Measurements from ENCODE around the gene SPDL1. TPM values are rescaled to one million over a fixed set of nuclear protein-coding genes. Genes with fewer than 3 reads are reported as not detected.

SPDL1 gene
- total RNA-seq, 1 experiment from 2014 or later = 39.2 TPM

DNA sequence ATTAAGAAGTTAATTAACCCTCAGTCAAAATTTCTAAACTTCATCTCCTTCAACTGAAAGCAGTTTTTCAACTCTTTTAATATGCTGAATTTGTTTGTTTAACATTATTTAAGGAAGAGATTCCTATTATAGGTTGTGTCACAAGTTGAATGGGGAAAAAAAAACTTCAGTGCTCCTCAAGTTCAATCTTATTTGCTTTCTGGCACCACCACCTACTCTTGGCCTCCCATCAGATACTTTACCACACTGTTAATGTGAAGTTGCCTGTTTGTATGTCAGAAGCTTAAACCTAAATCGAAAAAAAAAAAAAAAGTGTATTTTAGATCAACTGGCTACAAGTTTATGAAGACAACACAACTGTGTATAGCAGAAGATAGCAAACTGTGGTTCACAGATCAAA lies 49.4 kb downstream of the SPDL1 start:
- Histone ChIP-seq H3K9me3 (ENCODE audit: insufficient read depth, low read depth) (no peaks in the 10 kb centered on the region), H3K9me2 (ENCODE audit: insufficient read depth) (no peaks in the 10 kb centered on the region), H3K4me2 (no peak overlapping the region), H3K27ac (no peak overlapping the region), H4K20me1 (ENCODE audit: insufficient read depth) (no peaks in the 10 kb centered on the region), H3F3A (ENCODE audit: insufficient read depth, low read depth) (no peaks in the 10 kb centered on the region), H3K4me3 (no peak overlapping the region), H2AFZ (no peak overlapping the region), H3K36me3 (ENCODE audit: low read depth) (no peaks in the 10 kb centered on the region), H3K4me1 (replicated peaks; ENCODE audit: insufficient read depth) (peaks cover 9% of the 10 kb centered on the region; the same call in 1 of the 2 replicates), H3K79me2 (ENCODE audit: low read depth) (no peaks in the 10 kb centered on the region), H3K27me3 (ENCODE audit: insufficient read depth, low read depth) (no peaks in the 10 kb centered on the region)
- TF ChIP-seq CTCF (conservative IDR thresholded peaks at IDR 0.05) (no peak), EZH2 (IDR thresholded peaks at IDR 0.05; ENCODE audit: low read depth) (no peak)
- intact Hi-C loops (cut with micrococcal nuclease; ENCODE audit: unreplicated experiment) = no loop called here
- ChIA-PET POLR2A (ENCODE audit: unreplicated experiment) (no interaction called here), CTCF (no interaction called here)
- no peak for DNase-seq
- BruUV-seq (replicated peaks) = no TSS peak

DNA sequence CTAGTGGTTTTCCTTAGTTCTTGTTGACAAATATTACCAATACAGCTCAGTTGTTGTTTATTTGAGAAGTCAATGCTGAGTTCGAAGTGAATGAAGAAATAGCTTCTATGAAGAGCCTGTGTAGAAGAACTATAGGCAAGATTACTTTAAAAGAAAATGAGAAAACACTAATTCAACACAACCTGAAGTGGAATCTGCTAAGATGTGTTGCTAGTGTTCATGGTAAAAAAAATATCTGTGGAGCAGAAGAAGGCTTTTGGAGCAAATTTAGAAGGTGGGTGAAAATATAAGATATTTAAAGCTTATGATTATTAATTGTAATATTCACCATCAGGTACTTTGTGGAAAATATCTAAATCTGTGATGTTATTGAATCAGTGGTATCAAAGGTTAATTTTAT lies 51.0 kb downstream of the SPDL1 start:
- Histone ChIP-seq H3K9me2 (ENCODE audit: insufficient read depth) (no peaks in the 10 kb centered on the region), H3K9me3 (ENCODE audit: insufficient read depth, low read depth) (no peaks in the 10 kb centered on the region), H3K36me3 (ENCODE audit: low read depth) (no peaks in the 10 kb centered on the region), H3K4me1 (replicated peaks; ENCODE audit: insufficient read depth) (peaks cover 6% of the 10 kb centered on the region; the same call in 1 of the 2 replicates), H3K27me3 (ENCODE audit: insufficient read depth, low read depth) (no peaks in the 10 kb centered on the region), H3F3A (ENCODE audit: insufficient read depth, low read depth) (no peaks in the 10 kb centered on the region), H4K20me1 (ENCODE audit: insufficient read depth) (no peaks in the 10 kb centered on the region), H2AFZ (no peak overlapping the region), H3K79me2 (ENCODE audit: low read depth) (no peaks in the 10 kb centered on the region), H3K4me2 (no peak overlapping the region), H3K27ac (no peak overlapping the region), H3K4me3 (no peak overlapping the region)
- ChIA-PET POLR2A (ENCODE audit: unreplicated experiment) (no interaction called here), CTCF (no interaction called here)
- no peak for TF ChIP-seq EZH2 (IDR thresholded peaks at IDR 0.05; ENCODE audit: low read depth)
- no peak for TF ChIP-seq CTCF (conservative IDR thresholded peaks at IDR 0.05)
- DNase-seq = no peak
- intact Hi-C loops (cut with micrococcal nuclease; ENCODE audit: unreplicated experiment) = no loop called here
- BruUV-seq (replicated peaks) = no TSS peak

GRCh38 chr5:169635936-169636335 lies 52.4 kb downstream of the SPDL1 start:
- Histone ChIP-seq H3K27ac (no peak overlapping the region), H3F3A (ENCODE audit: insufficient read depth, low read depth) (no peaks in the 10 kb centered on the region), H3K4me3 (no peak overlapping the region), H4K20me1 (ENCODE audit: insufficient read depth) (no peaks in the 10 kb centered on the region), H3K9me2 (ENCODE audit: insufficient read depth) (no peaks in the 10 kb centered on the region), H2AFZ (no peak overlapping the region), H3K9me3 (ENCODE audit: insufficient read depth, low read depth) (no peaks in the 10 kb centered on the region), H3K79me2 (ENCODE audit: low read depth) (no peaks in the 10 kb centered on the region), H3K4me2 (no peak overlapping the region), H3K36me3 (ENCODE audit: low read depth) (no peaks in the 10 kb centered on the region), H3K4me1 (replicated peaks; ENCODE audit: insufficient read depth) (0 out of 2 replicates have a peak, but pooled peaks cover under 1% of the 10 kb centered on the region), H3K27me3 (ENCODE audit: insufficient read depth, low read depth) (no peaks in the 10 kb centered on the region)
- CTCF ChIA-PET = no interaction called here
- BruUV-seq (replicated peaks) = no TSS peak
- POLR2A ChIA-PET (ENCODE audit: unreplicated experiment) = no interaction called here
- DNase-seq = no peak
- intact Hi-C loops (cut with micrococcal nuclease; ENCODE audit: unreplicated experiment) = no loop called here
- TF ChIP-seq CTCF (conservative IDR thresholded peaks at IDR 0.05) (no peak), EZH2 (IDR thresholded peaks at IDR 0.05; ENCODE audit: low read depth) (no peak)

All from PC-9 (cell line).